ENCODE results near the gene PPP1R37. TPM values are rescaled to one million over a fixed set of nuclear protein-coding genes. Genes with fewer than 3 reads are reported as not detected.
"Not testable (repeated sequence)": the region's sequence is repeated elsewhere in the genome, so short reads cannot be mapped to it uniquely, and the experiment has no call there.

The PPP1R37 gene
- total RNA-seq, 1 experiment from 2014 or later, result 46.4 TPM

GRCh38 chr19:45104658-45105349, 11.8 kb downstream of the PPP1R37 start:
- Histone ChIP-seq H3K27me3 (ENCODE audit: low read length) (no peaks in the 10 kb centered on the region), H2AFZ (ENCODE audit: low read length) (no peak overlapping the region), H3K4me1 (ENCODE audit: insufficient read depth, low read length) (no peaks in the 10 kb centered on the region), H3K9ac (ENCODE audit: low read length) (no peak overlapping the region), H4K20me1 (ENCODE audit: low read length) (0 out of 2 replicates have a peak, but pooled peaks cover 3% of the 10 kb centered on the region), H3K9me2 (replicated peaks; ENCODE audit: low read length) (no peaks in the 10 kb centered on the region), H3F3A (ENCODE audit: low read length, unreplicated experiment) (no peaks in the 10 kb centered on the region), H3K79me2 (ENCODE audit: low read length) (peaks cover 87% of the 10 kb centered on the region), H3K9me3 (ENCODE audit: low read length) (no peaks in the 10 kb centered on the region), H3K4me2 (ENCODE audit: low read length) (no peak overlapping the region), H3K4me3 (ENCODE audit: low read length) (no peak overlapping the region), H3K27ac (ENCODE audit: low read length) (no peak overlapping the region), H3K36me3 (ENCODE audit: low read depth, low read length) (no peaks in the 10 kb centered on the region)
- TF ChIP-seq CTCF (conservative IDR thresholded peaks at IDR 0.05; ENCODE audit: low read depth, low read length) (no peak), EZH2 (IDR thresholded peaks at IDR 0.05; ENCODE audit: low read length, unreplicated experiment) (no peak), EZH2phosphoT487 (IDR thresholded peaks at IDR 0.05; ENCODE audit: borderline replicate concordance, low read length) (no peak)
- DNase-seq (no peak), ATAC-seq (no peak)
- no TSS peak for BruUV-seq (replicated peaks)
- ChIA-PET POLR2A (ENCODE audit: unreplicated experiment) (no interaction called here), CTCF (no interaction called here)
- intact Hi-C loops (cut with micrococcal nuclease), result no loop called here

GRCh38 chr19:45106363-45106762, 13.4 kb downstream of the PPP1R37 start:
- CTCF ChIA-PET; H2AFZ ChIP-seq (ENCODE audit: low read length); H4K20me1 ChIP-seq (ENCODE audit: low read length); intact Hi-C loops (cut with micrococcal nuclease); H3K9me3 ChIP-seq (ENCODE audit: low read length); POLR2A ChIA-PET (ENCODE audit: unreplicated experiment); H3K4me2 ChIP-seq (ENCODE audit: low read length); H3K9me2 ChIP-seq (replicated peaks; ENCODE audit: low read length); H3K4me3 ChIP-seq (ENCODE audit: low read length); BruUV-seq (replicated peaks); H3K9ac ChIP-seq (ENCODE audit: low read length); DNase-seq; H3K27ac ChIP-seq (ENCODE audit: low read length); H3K36me3 ChIP-seq (ENCODE audit: low read depth, low read length); H3K27me3 ChIP-seq (ENCODE audit: low read length); H3F3A ChIP-seq (ENCODE audit: low read length, unreplicated experiment); ATAC-seq; H3K4me1 ChIP-seq (ENCODE audit: insufficient read depth, low read length): not testable (repeated sequence)
- peaks cover 83% of the 10 kb centered on the region for H3K79me2 ChIP-seq (ENCODE audit: low read length)

- intact Hi-C loops (cut with micrococcal nuclease), result no loop called here
- H3K27ac ChIP-seq (ENCODE audit: low read length), result no peak overlapping the region
- no peak overlapping the region for H2AFZ ChIP-seq (ENCODE audit: low read length)
- no TSS peak for BruUV-seq (replicated peaks)
- H3K27me3 ChIP-seq (ENCODE audit: low read length), result no peaks in the 10 kb centered on the region
- DNase-seq (no peak), ATAC-seq (no peak)
- H3K4me1 ChIP-seq (ENCODE audit: insufficient read depth, low read length), result peaks cover 4% of the 10 kb centered on the region
- no peaks in the 10 kb centered on the region for H3K9me2 ChIP-seq (replicated peaks; ENCODE audit: low read length)
- H3K9me3 ChIP-seq (ENCODE audit: low read length), result no peaks in the 10 kb centered on the region
- H3K79me2 ChIP-seq (ENCODE audit: low read length), result peaks cover 83% of the 10 kb centered on the region
- H4K20me1 ChIP-seq (ENCODE audit: low read length), result 0 out of 2 replicates have a peak, but pooled peaks cover 3% of the 10 kb centered on the region
- no peak overlapping the region for H3K4me2 ChIP-seq (ENCODE audit: low read length)
- no peak overlapping the region for H3K9ac ChIP-seq (ENCODE audit: low read length)
- no peak overlapping the region for H3K4me3 ChIP-seq (ENCODE audit: low read length)
- no peaks in the 10 kb centered on the region for H3K36me3 ChIP-seq (ENCODE audit: low read depth, low read length)
- no peaks in the 10 kb centered on the region for H3F3A ChIP-seq (ENCODE audit: low read length, unreplicated experiment)
- POLR2A ChIA-PET (ENCODE audit: unreplicated experiment), result no interaction called here
- TF ChIP-seq EZH2phosphoT487 (IDR thresholded peaks at IDR 0.05; ENCODE audit: borderline replicate concordance, low read length), result no peak
- TF ChIP-seq EZH2 (IDR thresholded peaks at IDR 0.05; ENCODE audit: low read length, unreplicated experiment), result no peak
- TF ChIP-seq CTCF (conservative IDR thresholded peaks at IDR 0.05; ENCODE audit: low read depth, low read length), result no peak
- CTCF ChIA-PET, result no interaction called here
Measured at GRCh38 chr19:45107621-45108150, 14.7 kb downstream of the PPP1R37 start.

Data from PC-3 (cell line).